Upper lobe of left lung (tissue), 6 donors: ENCODE results near the gene SMC4. TPM values are rescaled to one million over a fixed set of nuclear protein-coding genes. Genes with fewer than 3 reads are reported as not detected.

Source experiments
- ATAC-seq, 2 donors: fragments of 200-7000 bp; cut with Tn5 transposase; one replicate each; pipeline ENCODE4 v1.9.1; 2022; ENCODE audit warnings: mild to moderate bottlenecking in 2 of 2, moderate library complexity in 2 of 2; ENCODE audit not compliant: low FRiP score in 2 of 2
- DNase-seq, 2 donors: peaks; one replicate each; pipeline ENCODE4 v3.0.0-alpha.2; 2019 to 2020
- H3K27ac ChIP-seq, 4 donors: fragments of 200-600 bp; sonication (generic); one replicate each; pipeline ENCODE4 v1.5.1; 2016 to 2019
- H3K27me3 ChIP-seq, 4 donors: fragments of 200-600 bp; sonication (generic); one replicate each; pipeline ENCODE4 v1.5.1; 2017 to 2019
- H3K36me3 ChIP-seq, 4 donors: fragments of 200-600 bp; sonication (generic); one replicate each; pipeline ENCODE4 v1.5.1; 2016 to 2019
- H3K4me1 ChIP-seq, 4 donors: fragments of 200-600 bp; sonication (generic); one replicate each; pipeline ENCODE4 v1.5.1; 2018 to 2019
- H3K4me3 ChIP-seq, 4 donors: fragments of 200-600 bp; sonication (generic); one replicate each; pipeline ENCODE4 v1.5.1; 2017 to 2019; ENCODE audit warnings: mild to moderate bottlenecking in 2 of 4, moderate library complexity in 1 of 4
- H3K9me3 ChIP-seq, 4 donors: fragments of 200-600 bp; sonication (generic); one replicate each; pipeline ENCODE4 v1.5.1; 2018 to 2019
- EP300 ChIP-seq, 4 donors: sonication (generic); formaldehyde crosslinking; IDR thresholded peaks; one replicate each; pipeline ENCODE4 v1.5.1; 2017; ENCODE audit warnings: antibody characterized with exemption in 4 of 4, control low read depth in 2 of 4
- POLR2A ChIP-seq, 4 donors: fragments of 450-650 bp; IDR thresholded peaks; one replicate each; pipeline ENCODE4 v1.5.1; 2016 to 2017; ENCODE audit warnings: antibody characterized with exemption in 4 of 4, mild to moderate bottlenecking in 2 of 4
- POLR2AphosphoS5 ChIP-seq, 2 donors: sonication (generic); formaldehyde crosslinking; IDR thresholded peaks; one replicate each; pipeline ENCODE4 v1.5.1; 2017; ENCODE audit warnings: antibody characterized with exemption in 2 of 2
- WGBS, 2 donors: methylation state at CpG; one replicate each; pipeline ENCODE4 v1.1.5; 2017 to 2018; 5-methylcytosine and 5-hydroxymethylcytosine counted together
- small RNA-seq, 4 donors: library from RNA; depleted of rRNA; stranded (forward); fragments of <200 nt; gene quantifications; one replicate each; pipeline ENCODE3, GENCODE V24; 2016
- total RNA-seq, 6 donors: library from RNA; depleted of rRNA in 4 of 6; stranded (reverse); fragments of >200 nt in 4 of 6; gene quantifications; one replicate each; pipeline versions ENCODE4 v1.1.0 to v1.2.1, GENCODE V29; 2016 to 2021
- TF ChIP-seq, protein P1 (sequence below), 6 experiments: fragments of 450-650 bp in 4 of 6; fragments of 200-600 bp in 2 of 6; sonication (generic) in 2 of 6; IDR thresholded peaks; one replicate each; pipeline ENCODE4 v1.5.1; 2016 to 2019; ENCODE audit warnings: antibody characterized with exemption in 6 of 6
- donor health status: DM: no; HTN: no; CAD: no; lungs with moderate emphysema.
- donor health status: DM: no; HTN: yes; CAD: no; lungs with severe emphysema.

SMC4 gene
- total RNA-seq, 6 donors from 2014 or later: 35.6 to 107 (median 65.5) TPM

DNA sequence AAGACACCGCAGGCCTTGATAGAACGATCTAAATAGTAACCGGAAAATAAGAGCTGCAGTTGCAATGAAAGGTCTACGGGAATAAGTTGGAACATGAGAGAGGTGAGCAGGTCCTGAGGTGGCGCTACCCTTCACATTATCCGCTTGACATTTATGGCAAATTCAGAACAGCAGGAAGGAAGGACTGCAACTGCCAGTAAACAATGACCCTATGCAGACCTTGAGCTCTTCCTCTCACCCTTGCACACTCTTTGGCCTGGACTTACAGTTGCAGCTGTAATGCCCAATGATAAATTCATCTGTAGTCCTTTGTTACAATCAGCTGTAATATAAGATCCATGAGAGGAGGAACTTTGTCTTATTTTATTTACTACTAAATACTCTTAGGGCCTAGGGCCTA lies 82.4 kb downstream of the SMC4 start:
- H3K27ac ChIP-seq: no peak overlapping the region
- TF ChIP-seq POLR2A (IDR thresholded peaks at IDR 0.05) (no peak), POLR2AphosphoS5 (IDR thresholded peaks at IDR 0.05) (no peak), EP300 (IDR thresholded peaks at IDR 0.05) (no peak)
- TF ChIP-seq, protein P1, sequence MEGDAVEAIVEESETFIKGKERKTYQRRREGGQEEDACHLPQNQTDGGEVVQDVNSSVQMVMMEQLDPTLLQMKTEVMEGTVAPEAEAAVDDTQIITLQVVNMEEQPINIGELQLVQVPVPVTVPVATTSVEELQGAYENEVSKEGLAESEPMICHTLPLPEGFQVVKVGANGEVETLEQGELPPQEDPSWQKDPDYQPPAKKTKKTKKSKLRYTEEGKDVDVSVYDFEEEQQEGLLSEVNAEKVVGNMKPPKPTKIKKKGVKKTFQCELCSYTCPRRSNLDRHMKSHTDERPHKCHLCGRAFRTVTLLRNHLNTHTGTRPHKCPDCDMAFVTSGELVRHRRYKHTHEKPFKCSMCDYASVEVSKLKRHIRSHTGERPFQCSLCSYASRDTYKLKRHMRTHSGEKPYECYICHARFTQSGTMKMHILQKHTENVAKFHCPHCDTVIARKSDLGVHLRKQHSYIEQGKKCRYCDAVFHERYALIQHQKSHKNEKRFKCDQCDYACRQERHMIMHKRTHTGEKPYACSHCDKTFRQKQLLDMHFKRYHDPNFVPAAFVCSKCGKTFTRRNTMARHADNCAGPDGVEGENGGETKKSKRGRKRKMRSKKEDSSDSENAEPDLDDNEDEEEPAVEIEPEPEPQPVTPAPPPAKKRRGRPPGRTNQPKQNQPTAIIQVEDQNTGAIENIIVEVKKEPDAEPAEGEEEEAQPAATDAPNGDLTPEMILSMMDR (IDR thresholded peaks at IDR 0.05): no peak
- H3K9me3 ChIP-seq: no peaks in the 10 kb centered on the region
- 65 to 77% methylated on average over 6 of the region's 6 CpGs for WGBS, 2 donors
- no peaks in the 10 kb centered on the region for H3K4me1 ChIP-seq
- no peak overlapping the region for H3K4me3 ChIP-seq
- DNase-seq (no peak), ATAC-seq (no peak)
- no peaks in the 10 kb centered on the region for H3K27me3 ChIP-seq
- no peaks in the 10 kb centered on the region for H3K36me3 ChIP-seq

GRCh38 chr3:160482796-160483195 lies 83.3 kb downstream of the SMC4 start:
- TF ChIP-seq, protein P1 (IDR thresholded peaks at IDR 0.05): no peak
- TF ChIP-seq POLR2A (IDR thresholded peaks at IDR 0.05): no peak
- TF ChIP-seq POLR2AphosphoS5 (IDR thresholded peaks at IDR 0.05): no peak
- no peak for TF ChIP-seq EP300 (IDR thresholded peaks at IDR 0.05)
- no peak for ATAC-seq
- Histone ChIP-seq H3K36me3 (no peaks in the 10 kb centered on the region), H3K27ac (no peak overlapping the region), H3K9me3 (no peaks in the 10 kb centered on the region), H3K4me3 (no peak overlapping the region), H3K4me1 (no peaks in the 10 kb centered on the region), H3K27me3 (no peaks in the 10 kb centered on the region)
- no peak for DNase-seq
- 77 to 79% methylated on average over 3 of the region's 3 CpGs for WGBS, 2 donors

Small RNA genes lying within 50 kb of the gene (small RNA-seq; reads per million reads assigned to genes)
- gene MIR15B (15.2 to 78.7 (median 20.4) reads per million in 4 donors), gene MIR16-2 (2.0 to 4.2 (median 2.3) reads per million in 4 donors), gene RNU7-136P (0 reads per million in 4 donors)

Other genes starting within 250 kb of the SMC4 start
- gene C3orf80, start 174.2 kb upstream of the SMC4 start, total RNA-seq: 1 to 10 TPM in 3 of 6 donors, under 1 TPM in 2, not detected in 1; 0.30 to 4.2 (median 1.1) TPM
- gene IFT80, start 425 bp upstream of the SMC4 start, total RNA-seq: 10 to 100 TPM; 12.1 to 68.1 (median 28.4) TPM
- 1 to 10 TPM; 1.6 to 7.1 (median 3.5) TPM for gene TRIM59, start 50.1 kb downstream of the SMC4 start, total RNA-seq
- gene KPNA4, start 165.9 kb downstream of the SMC4 start, total RNA-seq: 10 to 100 TPM; 12.6 to 51.7 (median 33.0) TPM